Body of pancreas (tissue), 4 donors: ENCODE results near the gene HOXD8. TPM values are rescaled to one million over a fixed set of nuclear protein-coding genes. Genes with fewer than 3 reads are reported as not detected.

Experiments used
- ATAC-seq: fragments of 150-250 bp; one replicate; pipeline ENCODE4 v1.9.1; 2016
- DNase-seq, 4 donors: peaks; one replicate each; pipeline ENCODE4 v3.0.0-alpha.2; 2019
- H3K27ac ChIP-seq, 4 donors: fragments of 200-600 bp; sonication (generic); 1 replicate in 3 of 4; 2 replicates in 1 of 4; pipeline versions ENCODE4 v1.5.1 to v1.6.1; 2016 to 2019; ENCODE audit warnings: mild to moderate bottlenecking in 1 of 4, mixed read lengths in 1 of 4, moderate library complexity in 1 of 4
- H3K27me3 ChIP-seq, 2 donors: fragments of 200-600 bp; sonication (generic); one replicate each; pipeline ENCODE4 v1.6.0; 2016; ENCODE audit warnings: mild to moderate bottlenecking in 1 of 2
- H3K36me3 ChIP-seq, 2 donors: fragments of 200-600 bp; sonication (generic); replicated peaks in 1 of 2; 2 replicates each; pipeline ENCODE4 v1.5.1; 2016; ENCODE audit warnings: low read depth in 2 of 2; ENCODE audit not compliant: insufficient read depth in 1 of 2
- H3K4me1 ChIP-seq: fragments of 200-600 bp; sonication (generic); one replicate; pipeline ENCODE4 v1.6.0; 2016
- H3K4me3 ChIP-seq, 2 donors: fragments of 200-600 bp; sonication (generic); 1 replicate in 1 of 2; 2 replicates in 1 of 2; pipeline ENCODE4 v1.5.1; 2016 to 2019
- H3K9me3 ChIP-seq, 3 donors: fragments of 200-600 bp; sonication (generic); 1 replicate in 2 of 3; 2 replicates in 1 of 3; pipeline ENCODE4 v1.5.1; 2016
- CTCF ChIP-seq, 7 experiments: fragments of 450-650 bp in 4 of 7; fragments of 200-600 bp in 3 of 7; sonication (generic) in 3 of 7; IDR thresholded peaks; one replicate each; pipeline ENCODE4 v1.5.1; 2016 to 2019; ENCODE audit warnings: antibody characterized with exemption in 7 of 7
- POLR2A ChIP-seq, 3 donors: fragments of 450-650 bp; IDR thresholded peaks; one replicate each; pipeline ENCODE4 v1.6.1; 2016; ENCODE audit warnings: antibody characterized with exemption in 3 of 3, mild to moderate bottlenecking in 2 of 3
- WGBS, 2 donors: methylation state at CpG; one replicate each; pipeline ENCODE4 v1.1.5; 2017; 5-methylcytosine and 5-hydroxymethylcytosine counted together
- intact Hi-C: fragments of 100-400 bp; cut with DNase I; formaldehyde crosslinking; loops from one replicate; pipeline ENCODE4 v1.15.1; 2023
- total RNA-seq, 2 donors: library from RNA; depleted of rRNA; stranded (reverse); fragments of >200 nt; gene quantifications; one replicate each; pipeline ENCODE4 v1.1.0, GENCODE V29; 2016

Gene HOXD8
- total RNA-seq, 2 donors from 2014 or later, result 2.6 to 3.1 TPM

GRCh38 chr2:176081837-176082524 lies 47.5 kb upstream of the HOXD8 start:
- peaks cover 0 to 89% of the 10 kb centered on the region in 2 donors for H3K27me3 ChIP-seq
- no peak overlapping the region for H3K4me3 ChIP-seq
- no peak overlapping the region for H3K27ac ChIP-seq
- H3K4me1 ChIP-seq, result peaks cover 34% of the 10 kb centered on the region
- intact Hi-C loops, result loop anchor here (10.0 kb wide), 1 partner anchor 717 kb away; no protein-coding TSS in a partner anchor
- peaks cover 0 to 8% (median 0%) of the 10 kb centered on the region in 3 donors for H3K9me3 ChIP-seq
- TF ChIP-seq CTCF (IDR thresholded peaks at IDR 0.05) (no peak), POLR2A (IDR thresholded peaks at IDR 0.05) (no peak)
- no peaks in the 10 kb centered on the region for H3K36me3 ChIP-seq
- 7 to 9% methylated on average over 19 to 61 of the region's 62 CpGs for WGBS, 2 donors
- no peak for DNase-seq
- no peak for ATAC-seq

- Histone ChIP-seq H3K27me3 (peaks cover under 1 to 89% of the 10 kb centered on the region in 2 donors), H3K27ac (no peak overlapping the region), H3K9me3 (peaks cover 0 to 8% (median 0%) of the 10 kb centered on the region in 3 donors), H3K36me3 (no peaks in the 10 kb centered on the region), H3K4me3 (no peak overlapping the region), H3K4me1 (peaks cover 34% of the 10 kb centered on the region)
- no peak for ATAC-seq
- TF ChIP-seq POLR2A (IDR thresholded peaks at IDR 0.05), result no peak
- no peak for TF ChIP-seq CTCF (IDR thresholded peaks at IDR 0.05)
- intact Hi-C loops, result loop anchor here (10.0 kb wide), 1 partner anchor 718 kb away; no protein-coding TSS in a partner anchor
- 7 to 11% methylated on average over 10 of the region's 10 CpGs for WGBS, 2 donors
- DNase-seq, result no peak
These were observed 47.0 kb upstream of the HOXD8 start for GRCh38 chr2:176082525-176082823.

- peaks cover 40% of the 10 kb centered on the region for H3K4me1 ChIP-seq
- peaks cover 6 to 92% of the 10 kb centered on the region in 2 donors for H3K27me3 ChIP-seq
- no peak overlapping the region for H3K27ac ChIP-seq
- DNase-seq (no peak), ATAC-seq (no peak)
- 3 to 9% methylated on average over 33 to 66 of the region's 66 CpGs for WGBS, 2 donors
- peaks cover 0 to 8% (median 0%) of the 10 kb centered on the region in 3 donors for H3K9me3 ChIP-seq
- no peak overlapping the region for H3K4me3 ChIP-seq
- H3K36me3 ChIP-seq, result no peaks in the 10 kb centered on the region
- intact Hi-C loops, result loop anchor here (10.0 kb wide), 1 partner anchor 718 kb away; no protein-coding TSS in a partner anchor
- TF ChIP-seq POLR2A (IDR thresholded peaks at IDR 0.05) (no peak), CTCF (IDR thresholded peaks at IDR 0.05) (no peak)
These were observed 46.4 kb upstream of the HOXD8 start for GRCh38 chr2:176082824-176083751.

- no peak within 1 kb of the TSS for H3K4me3 ChIP-seq
- intact Hi-C loops, result loop anchor here (10.0 kb wide), 1 partner anchor 719 kb away; no protein-coding TSS in a partner anchor
- 9 to 16% methylated on average over 27 of the region's 27 CpGs for WGBS, 2 donors
- no peaks in the 10 kb centered on the region for H3K36me3 ChIP-seq
- ATAC-seq, result no peak
- no peak within 1 kb of the TSS for H3K27ac ChIP-seq
- DNase-seq, result no peak
- TF ChIP-seq POLR2A (IDR thresholded peaks at IDR 0.05) (no peak), CTCF (IDR thresholded peaks at IDR 0.05) (no peak)
- peaks cover 44% of the 10 kb centered on the region for H3K4me1 ChIP-seq
- H3K27me3 ChIP-seq, result peaks cover 6 to 89% of the 10 kb centered on the region in 2 donors
- H3K9me3 ChIP-seq, result peaks cover 0 to 8% (median 0%) of the 10 kb centered on the region in 3 donors
These were observed 45.7 kb upstream of the HOXD8 start, which contains the start of gene EVX2 for GRCh38 chr2:176083796-176084261. Gene EVX2, minus strand, starts transcription at chr2:176083962. Its CDS starts 186 bp downstream, at chr2:176083776.
